IMR-90 (cell line): ENCODE results near the gene RMND5A. TPM values are rescaled to one million over a fixed set of nuclear protein-coding genes. Genes with fewer than 3 reads are reported as not detected.

ENCODE experiments used
- ATAC-seq: fragments of 200-7000 bp; cut with Tn5 transposase; 2 replicates; pipeline ENCODE4 v1.9.1; 2020; ENCODE audit warnings: low read depth, mild to moderate bottlenecking, moderate library complexity
- BruUV-seq: library from RNA; stranded (reverse); fragments of 400-500 nt; replicated peaks from 2 replicates; lab custom pipeline; 2021; lab: Mats Ljungman, UMichigan
- CTCF ChIA-PET: fragments of 300-600 bp; formaldehyde crosslinking; extraction: SDS; loops from one replicate; lab custom pipeline; 2021; ENCODE audit warnings: antibody characterized with exemption; lab: Yijun Ruan, JAX
- POLR2A ChIA-PET: fragments of 300-600 bp; sonication (Branson Sonifier 250); formaldehyde crosslinking; loops from one replicate; lab custom pipeline; 2022; ENCODE audit warnings: antibody characterized with exemption; ENCODE audit not compliant: unreplicated experiment; lab: Charles Lee
- DNase-seq: peaks from one replicate; pipeline ENCODE4 v3.0.0; 2013
- H2AFZ ChIP-seq: replicated peaks from 2 replicates; pipeline ENCODE3; 2013; ENCODE audit warnings: low read length, mild to moderate bottlenecking; ENCODE audit not compliant: poor library complexity
- H2AK5ac ChIP-seq: 2 replicates; pipeline ENCODE4 v1.6.1; 2013; ENCODE audit warnings: low read depth, low read length, inconsistent platforms
- H2AK9ac ChIP-seq: replicated peaks from 2 replicates; pipeline ENCODE3; 2013; ENCODE audit warnings: mild to moderate bottlenecking, low read depth, low read length, moderate library complexity; ENCODE audit not compliant: poor library complexity
- H2BK120ac ChIP-seq: 2 replicates; pipeline ENCODE4 v1.6.1; 2013; ENCODE audit warnings: low read depth, low read length, inconsistent platforms
- H2BK15ac ChIP-seq: 3 replicates; pipeline ENCODE4 v1.6.1; 2013; ENCODE audit warnings: low read depth, low read length, inconsistent platforms
- H2BK20ac ChIP-seq: 2 replicates; pipeline ENCODE4 v1.6.1; 2013; ENCODE audit warnings: low read depth, mild to moderate bottlenecking, inconsistent platforms, low read length, moderate library complexity
- H2BK5ac ChIP-seq: 2 replicates; pipeline ENCODE4 v1.6.1; 2013; ENCODE audit warnings: mild to moderate bottlenecking, low read depth, low read length, inconsistent platforms; ENCODE audit not compliant: poor library complexity, severe bottlenecking
- H3K14ac ChIP-seq: replicated peaks from 2 replicates; pipeline ENCODE4 v1.6.1; 2013; ENCODE audit warnings: low read depth, low read length, inconsistent platforms
- H3K18ac ChIP-seq: 2 replicates; pipeline ENCODE4 v1.6.1; 2013; ENCODE audit warnings: low read depth, low read length, control low read depth
- H3K23ac ChIP-seq: 2 replicates; pipeline ENCODE4 v1.6.1; 2013; ENCODE audit warnings: low read depth, low read length, inconsistent platforms
- H3K27ac ChIP-seq: 2 replicates; pipeline ENCODE4 v1.5.1; 2013; ENCODE audit warnings: mild to moderate bottlenecking, control low read depth, low read length; ENCODE audit not compliant: insufficient read depth
- H3K27me3 ChIP-seq: 2 replicates; pipeline ENCODE4 v1.6.1; 2013; ENCODE audit warnings: low read length; ENCODE audit not compliant: control insufficient read depth, insufficient read depth
- H3K36me3 ChIP-seq: 2 replicates; pipeline ENCODE4 v1.6.1; 2013; ENCODE audit warnings: low read length, mixed read lengths; ENCODE audit not compliant: control insufficient read depth, insufficient read depth
- H3K4ac ChIP-seq: 2 replicates; pipeline ENCODE4 v1.6.1; 2013; ENCODE audit warnings: low read depth, low read length, inconsistent platforms
- H3K4me1 ChIP-seq: 2 replicates; pipeline ENCODE4 v1.6.1; 2013; ENCODE audit warnings: low read length, mixed read lengths; ENCODE audit not compliant: control insufficient read depth, insufficient read depth
- H3K4me2 ChIP-seq: 2 replicates; pipeline ENCODE4 v1.6.1; 2013; ENCODE audit warnings: low read depth, mild to moderate bottlenecking, control low read depth, low read length, moderate library complexity
- H3K4me3 ChIP-seq: 2 replicates; pipeline ENCODE4 v1.5.1; 2013; ENCODE audit warnings: low read depth, mild to moderate bottlenecking, control low read depth, low read length, moderate library complexity; ENCODE audit not compliant: insufficient read depth
- H3K56ac ChIP-seq: 2 replicates; pipeline ENCODE4 v1.6.1; 2013; ENCODE audit warnings: low read length, inconsistent platforms; ENCODE audit not compliant: insufficient read depth; ENCODE audit errors: extremely low read depth
- H3K79me1 ChIP-seq, 2 experiments: 2 replicates each; pipeline ENCODE4 v1.6.1; 2013; ENCODE audit warnings: low read length in 2 of 2, inconsistent platforms in 1 of 2, low read depth in 1 of 2
- H3K9ac ChIP-seq: 2 replicates; pipeline ENCODE4 v1.6.1; 2013; ENCODE audit warnings: low read depth, low read length, control low read depth
- H3K9me1 ChIP-seq: 2 replicates; pipeline ENCODE4 v1.6.1; 2013; ENCODE audit warnings: low read length, inconsistent platforms; ENCODE audit not compliant: insufficient read depth
- H3K9me3 ChIP-seq: 2 replicates; pipeline ENCODE4 v1.6.1; 2013; ENCODE audit warnings: low read length; ENCODE audit not compliant: control insufficient read depth, insufficient read depth
- H4K20me1 ChIP-seq: 2 replicates; pipeline ENCODE4 v1.6.1; 2013; ENCODE audit warnings: low read length, inconsistent platforms; ENCODE audit not compliant: insufficient read depth
- H4K5ac ChIP-seq: 2 replicates; pipeline ENCODE4 v1.6.1; 2013; ENCODE audit warnings: mild to moderate bottlenecking, low read depth, low read length, control low read depth
- H4K8ac ChIP-seq, 2 experiments: 2 replicates each; pipeline ENCODE4 v1.6.1; 2013; ENCODE audit warnings: low read depth in 2 of 2, low read length in 2 of 2, control low read depth in 1 of 2, inconsistent platforms in 1 of 2
- H4K91ac ChIP-seq: 2 replicates; pipeline ENCODE4 v1.6.1; 2013; ENCODE audit warnings: low read depth, low read length, inconsistent platforms; ENCODE audit not compliant: insufficient read depth
- CEBPB ChIP-seq: IDR thresholded peaks from 2 replicates; pipeline ENCODE4 v1.6.1; 2012; ENCODE audit warnings: low read depth, low read length, improper control_type of control experiment
- CTCF ChIP-seq: conservative IDR thresholded peaks from 2 replicates; pipeline ENCODE4 v1.5.1; 2012; ENCODE audit warnings: mild to moderate bottlenecking, low read depth, low read length, improper control_type of control experiment
- RAD21 ChIP-seq: IDR thresholded peaks from 2 replicates; pipeline ENCODE4 v1.6.1; 2012; ENCODE audit warnings: low read length, improper control_type of control experiment
- WGBS, 2 experiments: methylation state at CpG; one replicate each; pipeline versions ENCODE4 v1.1.5 to v1.1.7; 2013; ENCODE audit warnings: missing lambda C conversion rate in 2 of 2; ENCODE audit not compliant: insufficient read length in 1 of 2; ENCODE audit errors: extremely low coverage in 2 of 2; 5-methylcytosine and 5-hydroxymethylcytosine counted together
- dilution Hi-C: fragments of 300-500 bp; cut with HindIII; formaldehyde crosslinking; loops from one replicate; pipeline ENCODE4 v1.14.3; 2018; ENCODE audit warnings: low sequenced_read_pairs; ENCODE audit not compliant: unreplicated experiment
- in situ Hi-C: fragments of 300-500 bp; cut with MboI; formaldehyde crosslinking; loops from 3 replicates; pipeline ENCODE4 v1.14.3; 2019; ENCODE audit warnings: low sequenced_read_pairs, inconsistent platforms, mixed read lengths
- intact Hi-C: fragments of 100-400 bp; cut with micrococcal nuclease; formaldehyde crosslinking; loops from 2 replicates; pipeline ENCODE4 v1.10.0; 2022
- polyA plus RNA-seq, 3 experiments: library from polyadenylated mRNA; depleted of rRNA; stranded (reverse); fragments of >200 nt; gene quantifications; 2 replicates each; pipeline ENCODE4 v1.2.3, GENCODE V29; 2012; ENCODE audit warnings: low replicate concordance in 1 of 3
- total RNA-seq: library from RNA; depleted of rRNA; stranded (reverse); fragments of >200 nt; gene quantifications from 2 replicates; pipeline ENCODE4 v1.2.3, GENCODE V29; 2012

The RMND5A gene
- total and polyA plus RNA-seq, 2 of the 4 experiments (the other 2 are of a cell fraction) = 5.1 to 16.0 TPM

- peak overlapping the region; percentile 22; the same call in 1 of the 2 replicates for H2AK5ac ChIP-seq
- H3K9ac ChIP-seq = no peak overlapping the region; the same call in 1 of the 2 replicates
- peak overlapping the region; percentile 54; the same call in 1 of the 2 replicates for H2BK20ac ChIP-seq
- peaks cover 13 to 15% of the 10 kb centered on the region in 2 experiments; a peak in 3 of 4 replicates for H3K79me1 ChIP-seq
- CTCF ChIA-PET = no interaction called here
- peak overlapping the region; percentile 24; the same call in 1 of the 2 replicates for H3K4ac ChIP-seq
- 0 out of 2 replicates have a peak, but pooled peaks cover 5% of the 10 kb centered on the region for H3K9me1 ChIP-seq
- H2BK5ac ChIP-seq = no peak overlapping the region
- H4K5ac ChIP-seq = no peak overlapping the region
- peaks cover 1% of the 10 kb centered on the region; the same call in 1 of the 2 replicates for H3K36me3 ChIP-seq
- no peak overlapping the region for H3K14ac ChIP-seq
- peak overlapping the region in 1 of 2 experiments; percentile 56; a peak in 3 of 4 replicates for H4K8ac ChIP-seq
- no CpG with 5 or more reads among the region's 9 CpGs for WGBS, 2 experiments
- DNase-seq (peak; percentile 90), ATAC-seq (peak; percentile 75)
- peak overlapping the region; percentile 68 for H2BK120ac ChIP-seq
- H4K91ac ChIP-seq = peak overlapping the region; percentile 69
- no peak overlapping the region for H2AFZ ChIP-seq
- H3K4me3 ChIP-seq = no peak overlapping the region
- H3K4me2 ChIP-seq = no peak overlapping the region
- no peaks in the 10 kb centered on the region; the same call in 1 of the 2 replicates for H3K9me3 ChIP-seq
- H3K27ac ChIP-seq = peak overlapping the region; percentile 46; the same call in 1 of the 2 replicates
- dilution Hi-C loops = no loop called here
- no peak overlapping the region; the same call in 2 of the 3 replicates for H2BK15ac ChIP-seq
- no peak overlapping the region for H3K23ac ChIP-seq
- H3K56ac ChIP-seq = no peak overlapping the region
- no TSS peak for BruUV-seq
- no peaks in the 10 kb centered on the region for H3K27me3 ChIP-seq
- POLR2A ChIA-PET = no interaction called here
- H3K4me1 ChIP-seq = no peaks in the 10 kb centered on the region
- H3K18ac ChIP-seq = 0 out of 2 replicates have a peak overlapping the region, but pooled peaks have one; percentile 21
- no peak overlapping the region for H2AK9ac ChIP-seq
- TF ChIP-seq CEBPB = peak; percentile 98
- no peak for TF ChIP-seq CTCF
- no peak for TF ChIP-seq RAD21
- in situ Hi-C loops = no loop called here
- intact Hi-C loops = loop anchor here (5.0 kb wide), 1 partner anchor 1849 kb away; no protein-coding TSS in a partner anchor
- no peaks in the 10 kb centered on the region; the same call in 1 of the 2 replicates for H4K20me1 ChIP-seq
Observed at GRCh38 chr2:86747711-86748639, 27.9 kb downstream of the RMND5A start.
